Stimulated activated CD8-positive, alpha-beta memory T cell treated with anti-CD3 and anti-CD28 coated beads, Interleukin-2, amount 100 ng/mL, for 48 hours (primary cell): ENCODE measurements around the gene GAS7.
"Not testable (repeated sequence)": the region's sequence is repeated elsewhere in the genome, so short reads cannot be mapped to it uniquely, and the experiment has no call there.

Experiments
- DNase-seq, 2 donors: peaks; one replicate each; pipeline ENCODE4 v3.0.0-alpha.2; 2020; ENCODE audit warnings: low read depth in 2 of 2

Gene GAS7

GRCh38 chr17:10111907-10112452 is 86.4 kb downstream of the GAS7 start:
- no peak for DNase-seq

- no peak for DNase-seq
Observed at GRCh38 chr17:10109146-10109545, 89.3 kb downstream of the GAS7 start.

DNA sequence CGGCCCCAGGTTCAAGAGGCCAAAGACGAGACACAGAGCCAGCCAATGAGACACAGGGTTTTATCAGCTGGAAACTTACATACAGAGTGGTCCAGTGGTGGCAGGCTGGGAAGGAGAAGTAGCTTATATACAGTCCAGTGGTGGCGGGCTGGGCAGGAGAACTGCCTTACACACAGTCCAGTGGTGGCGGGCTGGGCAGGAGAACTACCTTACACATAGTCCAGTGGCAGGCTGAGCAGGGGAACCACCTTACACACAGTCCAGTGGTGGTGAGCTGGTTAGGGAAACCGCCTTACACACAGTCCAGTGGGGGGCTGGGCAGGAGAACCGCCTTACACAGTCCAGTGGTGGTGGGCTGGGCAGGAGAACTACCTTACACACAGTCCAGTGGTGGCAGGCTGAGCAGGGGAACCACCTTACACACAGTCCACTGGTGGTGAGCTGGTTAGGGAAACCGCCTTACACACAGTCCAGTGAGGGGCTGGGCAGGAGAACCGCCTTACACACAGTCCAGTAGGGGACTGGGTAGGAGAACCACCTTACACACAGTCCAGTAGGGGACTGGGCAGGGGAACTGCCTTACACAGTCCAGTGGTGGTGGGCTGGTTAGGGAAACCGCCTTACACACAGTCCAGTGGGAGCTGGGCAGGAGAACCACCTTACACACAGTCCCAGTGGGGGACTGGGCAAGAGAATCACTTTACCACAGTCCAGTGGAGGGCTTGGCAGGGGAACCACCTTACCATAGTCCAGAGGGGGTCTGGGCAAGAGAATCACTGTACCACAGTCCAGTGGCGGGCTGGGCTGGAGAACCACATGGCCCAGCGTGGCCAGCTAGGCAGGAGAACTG is 90.9 kb downstream of the GAS7 start:
- no peak for DNase-seq

- DNase-seq: no peak
Observed at GRCh38 chr17:10106067-10106466, 92.3 kb downstream of the GAS7 start.

- no peak for DNase-seq
Observed at GRCh38 chr17:10105513-10106001, 92.8 kb downstream of the GAS7 start.

GRCh38 chr17:10103712-10104111 is 94.7 kb downstream of the GAS7 start:
- no peak for DNase-seq

GRCh38 chr17:10102817-10103216 is 95.6 kb downstream of the GAS7 start:
- no peak for DNase-seq

GRCh38 chr17:10099051-10099571 is 99.3 kb downstream of the GAS7 start:
- no peak for DNase-seq

- no peak for DNase-seq
Observed at GRCh38 chr17:10096596-10096995, 101.8 kb downstream of the GAS7 start.

DNA sequence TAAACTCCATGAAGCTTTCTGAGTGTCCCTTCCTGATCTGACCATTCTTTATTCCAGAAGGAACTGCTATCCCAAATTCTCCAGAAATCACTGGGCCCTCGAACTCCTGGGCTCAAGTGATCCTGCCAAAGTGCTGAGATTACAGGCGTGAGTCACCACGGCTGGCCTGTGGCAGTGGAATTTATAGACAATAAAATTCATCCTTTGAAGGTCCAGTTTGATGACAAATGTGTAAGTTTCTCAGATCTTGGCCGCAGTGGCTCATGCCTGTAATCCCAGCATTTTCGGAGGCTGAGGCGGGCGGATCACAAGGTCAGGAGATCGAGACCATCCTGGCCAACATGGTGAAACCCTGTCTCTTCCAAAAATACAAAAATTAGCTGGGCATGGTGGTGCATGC is 103.1 kb downstream of the GAS7 start:
- not testable (repeated sequence) for DNase-seq

GRCh38 chr17:10094797-10095196 is 103.6 kb downstream of the GAS7 start:
- DNase-seq: no peak

- no peak for DNase-seq
Observed at GRCh38 chr17:10092595-10092994, 105.8 kb downstream of the GAS7 start.

DNA sequence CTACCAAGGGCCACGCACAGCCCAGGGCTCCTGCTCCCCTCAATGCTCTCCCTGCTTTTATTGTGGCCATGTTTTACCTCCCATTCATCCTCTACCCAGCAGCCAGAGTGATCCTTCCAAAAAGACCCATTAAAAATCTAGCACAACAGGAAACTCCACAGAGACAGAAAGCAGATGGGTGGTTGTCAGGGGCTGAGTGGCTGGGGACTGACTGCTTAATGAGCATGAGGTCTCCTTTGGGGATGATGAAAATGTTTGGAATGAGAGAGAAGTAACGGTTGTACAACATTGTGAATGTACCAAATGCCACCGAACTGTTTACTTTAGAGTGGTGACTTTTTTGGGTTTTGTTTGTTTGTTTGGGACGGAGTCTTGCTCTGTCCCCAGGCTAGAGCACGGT is 107.4 kb downstream of the GAS7 start:
- no peak for DNase-seq

GRCh38 chr17:10089196-10089804 is 109.1 kb downstream of the GAS7 start:
- DNase-seq: no peak

DNA sequence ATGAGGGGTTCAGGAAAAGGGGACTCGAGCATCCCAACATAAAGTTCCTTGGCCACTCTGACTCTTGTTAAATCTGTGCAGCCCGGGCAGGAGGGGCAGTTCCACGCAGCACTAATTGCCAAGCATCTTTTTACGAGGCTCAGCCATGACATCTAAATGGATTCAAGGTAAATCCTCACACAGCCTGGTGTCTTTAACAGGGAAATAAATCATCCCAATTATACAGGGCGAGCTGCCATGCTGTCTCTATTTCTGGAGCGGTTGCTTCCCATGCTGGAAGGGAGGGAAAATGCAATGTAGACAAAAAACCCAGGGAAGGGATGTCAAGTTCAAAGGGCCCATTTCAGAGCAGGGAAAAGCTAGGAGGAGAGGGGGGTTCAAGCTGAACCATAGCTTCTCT is 110.0 kb downstream of the GAS7 start:
- DNase-seq: no peak

DNA sequence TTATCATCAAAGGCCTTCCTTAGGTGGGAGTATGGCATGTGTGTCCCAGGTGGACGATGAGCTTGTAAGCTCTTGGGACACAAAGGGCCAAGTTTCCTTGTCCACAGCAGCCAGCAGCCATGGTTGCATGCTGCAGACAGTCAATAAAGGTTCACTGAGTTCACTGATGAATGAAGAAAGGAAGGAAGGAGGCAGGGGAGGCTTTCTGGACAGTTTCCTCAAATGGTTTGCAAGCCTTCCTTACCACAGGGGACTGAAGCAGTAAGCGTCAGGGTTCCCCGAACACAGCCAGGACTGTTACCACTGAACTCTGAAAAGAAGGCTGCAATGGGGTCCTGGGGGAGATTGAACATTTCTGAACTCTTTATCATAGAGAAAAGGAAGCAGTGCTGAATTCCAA is 111.1 kb downstream of the GAS7 start:
- DNase-seq: no peak

DNA sequence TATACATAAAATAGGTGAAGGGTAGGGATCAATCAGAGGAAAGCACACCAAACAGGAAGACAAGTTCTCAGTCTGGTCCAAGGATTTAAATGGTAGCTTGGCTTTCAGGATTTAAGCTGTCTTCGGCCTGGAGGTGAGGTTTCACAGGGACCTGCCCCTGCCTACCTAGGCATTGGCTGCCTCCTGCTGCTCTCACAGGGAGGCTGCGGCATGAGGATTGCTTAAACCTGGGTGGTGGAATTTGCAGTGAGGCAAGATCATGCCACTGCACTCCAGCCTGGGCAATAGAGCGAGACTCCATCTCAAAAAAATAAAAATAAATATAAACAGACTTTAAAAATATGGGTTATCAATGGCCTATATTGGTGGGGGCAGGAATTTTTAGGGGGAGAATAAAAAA is 114.5 kb downstream of the GAS7 start:
- DNase-seq: no peak

- no peak for DNase-seq
Observed at GRCh38 chr17:10082795-10083194, 115.6 kb downstream of the GAS7 start.

- DNase-seq: no peak
Observed at GRCh38 chr17:10081571-10082169, 116.7 kb downstream of the GAS7 start.

GRCh38 chr17:10077561-10078299 is 120.7 kb downstream of the GAS7 start:
- DNase-seq: no peak

- no peak for DNase-seq
Observed at GRCh38 chr17:10075919-10076318, 122.5 kb downstream of the GAS7 start.

DNA sequence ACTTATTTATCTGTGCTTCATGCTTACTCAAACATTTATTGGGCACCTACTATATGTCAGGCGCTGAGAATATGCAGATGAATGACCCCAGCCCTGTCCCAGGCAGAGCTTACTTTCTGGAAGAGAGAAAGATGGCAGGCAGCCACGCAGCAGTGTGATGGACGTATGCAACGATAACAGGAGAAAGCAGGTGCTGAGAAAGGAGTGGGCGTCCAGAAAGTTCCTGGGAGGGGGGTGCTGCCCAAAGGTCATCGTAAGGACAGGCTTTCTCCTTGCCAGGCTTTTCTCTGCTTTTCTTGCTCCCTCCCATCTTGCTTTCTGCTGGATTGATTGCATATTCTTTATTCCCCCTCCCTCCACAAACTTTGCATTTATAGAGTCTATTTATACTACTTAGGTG is 124.5 kb downstream of the GAS7 start:
- DNase-seq: no peak
